Activated T-cell treated with anti-CD3 and anti-CD28 coated beads for 24 hours (primary cell): ENCODE data around the gene CNTNAP5.

Experiments
- DNase-seq: peaks from one replicate; pipeline ENCODE4 v3.0.0-alpha.2; 2020; ENCODE audit warnings: low read depth

The CNTNAP5 gene

GRCh38 chr2:124693156-124693555 is 668.1 kb downstream of the CNTNAP5 start:
- DNase-seq = no peak

GRCh38 chr2:124698979-124699565 is 674.0 kb downstream of the CNTNAP5 start:
- no peak for DNase-seq

- no peak for DNase-seq
These were observed 677.7 kb downstream of the CNTNAP5 start for GRCh38 chr2:124702777-124703176.

GRCh38 chr2:124704071-124704925 is 679.2 kb downstream of the CNTNAP5 start:
- no peak for DNase-seq

DNA sequence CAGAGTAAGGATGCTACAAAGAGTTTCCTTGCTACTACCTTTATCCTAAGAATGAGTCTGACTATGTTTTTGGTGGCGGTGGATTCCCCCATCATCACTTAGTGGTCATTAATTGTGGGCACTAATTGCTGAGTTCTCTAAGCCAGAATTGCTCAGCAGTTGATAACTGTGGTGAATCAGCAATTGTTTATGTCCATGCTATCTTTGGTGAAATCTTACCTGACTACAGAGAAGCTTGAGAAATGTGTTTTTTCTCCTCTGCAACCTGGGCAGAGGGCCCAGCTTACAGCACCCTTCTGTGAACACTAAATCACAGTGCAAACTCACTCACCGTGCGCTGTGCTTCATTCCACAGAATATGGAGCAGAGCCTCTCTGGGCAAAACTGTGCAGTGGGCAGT is 683.6 kb downstream of the CNTNAP5 start:
- no peak for DNase-seq

GRCh38 chr2:124713969-124714368 is 688.9 kb downstream of the CNTNAP5 start:
- no peak for DNase-seq

DNA sequence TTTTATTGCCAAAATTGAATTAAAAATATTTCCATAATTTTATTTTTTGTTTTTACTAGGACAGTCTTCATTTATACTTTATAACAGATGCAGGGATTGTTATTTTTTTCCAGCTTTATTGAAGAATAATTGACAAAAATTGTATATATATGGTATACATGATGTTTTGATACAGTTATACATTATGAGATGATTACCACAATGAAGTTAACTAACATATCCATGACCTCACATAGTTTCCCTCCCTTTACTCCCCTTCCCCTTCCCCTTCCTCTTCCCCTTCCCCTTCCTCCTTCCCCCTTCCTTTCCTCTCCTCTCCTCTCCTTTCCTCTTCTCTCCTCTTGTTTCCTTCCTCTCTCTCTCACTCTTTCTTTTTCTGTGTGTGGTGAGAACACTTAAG is 700.1 kb downstream of the CNTNAP5 start:
- no peak for DNase-seq

DNA sequence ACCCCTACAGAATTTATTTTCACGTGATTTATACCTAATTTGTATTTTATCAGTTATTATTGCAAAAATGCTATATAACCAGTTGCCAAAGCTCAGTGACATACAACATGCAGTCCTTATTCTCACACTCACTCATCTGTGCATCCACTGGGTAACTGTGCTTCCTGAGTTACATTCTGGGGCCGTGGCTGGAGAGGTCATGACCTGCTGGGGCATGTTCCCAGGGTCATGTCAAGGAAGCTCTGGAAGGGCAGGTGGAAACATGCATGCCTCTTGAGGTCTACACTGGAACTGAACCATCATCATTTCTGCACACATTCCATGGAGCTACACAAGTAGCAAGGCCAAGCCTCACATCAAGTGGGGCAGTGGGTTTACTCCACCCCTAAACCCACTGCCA is 715.5 kb downstream of the CNTNAP5 start:
- DNase-seq = no peak

GRCh38 chr2:124753842-124754241 is 728.8 kb downstream of the CNTNAP5 start:
- DNase-seq = no peak

DNA sequence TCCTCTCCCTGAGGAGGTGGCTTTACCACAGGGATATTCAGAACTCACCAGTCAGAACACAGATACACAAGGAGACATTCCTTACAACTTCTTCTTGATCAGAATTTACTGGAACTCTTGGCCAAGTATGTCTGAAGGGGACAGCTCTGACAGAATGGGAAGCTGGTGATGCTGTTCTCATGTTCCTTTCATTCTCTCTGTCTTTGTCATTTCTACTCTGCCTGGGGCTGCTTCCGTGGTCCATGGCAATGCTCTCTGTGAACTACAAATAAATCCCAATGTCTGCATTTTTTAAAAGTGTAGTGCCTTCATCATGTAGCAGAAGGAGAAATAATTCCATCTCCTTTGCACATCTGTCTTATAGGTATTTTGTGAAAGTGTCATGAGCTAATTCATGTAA is 730.3 kb downstream of the CNTNAP5 start:
- no peak for DNase-seq

- DNase-seq = no peak
These were observed 731.0 kb downstream of the CNTNAP5 start for GRCh38 chr2:124756048-124756447.

DNA sequence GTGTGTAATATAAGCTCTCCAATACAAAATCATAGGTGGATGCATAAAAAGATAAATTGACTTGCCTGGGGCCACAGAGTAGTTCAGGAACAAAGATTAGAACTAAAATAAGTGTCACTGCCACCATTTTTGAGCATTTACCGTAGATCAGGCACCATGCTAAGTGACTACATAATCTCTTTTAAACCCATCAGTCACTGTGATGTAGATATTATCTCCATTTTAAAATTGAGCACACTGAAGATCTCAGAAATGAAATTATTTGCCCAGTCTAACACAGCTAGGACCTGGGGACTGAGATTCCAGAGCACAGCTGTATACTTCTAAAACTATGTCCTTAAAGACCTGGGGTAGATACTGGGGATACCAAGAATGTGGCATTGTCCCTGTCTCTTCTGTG is 737.3 kb downstream of the CNTNAP5 start:
- no peak for DNase-seq

DNA sequence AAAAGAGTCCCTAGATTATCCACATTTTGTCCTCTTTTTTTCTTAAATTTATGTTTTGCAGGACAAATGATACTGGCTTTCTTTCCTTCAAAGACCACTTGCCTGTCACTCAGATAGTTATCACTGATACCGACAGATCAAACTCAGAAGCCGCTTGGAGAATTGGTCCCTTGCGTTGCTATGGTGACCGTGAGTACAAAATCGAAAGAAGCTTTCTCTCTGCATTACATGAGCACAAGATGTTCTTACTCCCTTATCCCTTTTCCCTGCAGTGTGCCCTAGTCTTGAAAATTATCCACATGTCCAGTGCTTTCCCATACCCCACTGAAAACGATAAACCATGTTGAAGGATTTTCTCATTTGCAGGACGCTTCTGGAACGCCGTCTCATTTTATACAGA is 738.5 kb downstream of the CNTNAP5 start:
- no peak for DNase-seq

GRCh38 chr2:124774781-124775180 is 749.7 kb downstream of the CNTNAP5 start:
- no peak for DNase-seq

DNA sequence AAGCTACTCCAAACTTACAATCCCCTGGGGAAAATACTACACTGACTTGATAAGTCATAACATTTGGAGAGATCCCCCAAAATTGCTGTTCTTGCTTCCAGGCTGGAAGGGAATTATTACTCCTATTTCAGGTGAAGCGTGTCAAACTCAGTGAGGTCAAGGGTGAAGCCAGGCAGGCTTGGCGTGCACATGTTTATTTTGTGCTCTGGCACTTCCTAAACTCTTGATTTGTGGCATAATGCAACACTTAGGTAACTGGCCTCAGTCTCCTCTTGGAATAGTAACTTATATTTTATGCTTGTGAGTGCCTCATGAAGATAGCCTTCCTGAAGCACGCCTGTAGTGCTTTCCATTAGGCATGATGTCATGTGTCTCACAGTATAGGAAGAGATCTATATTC is 751.2 kb downstream of the CNTNAP5 start:
- no peak for DNase-seq

- DNase-seq = no peak
These were observed 753.0 kb downstream of the CNTNAP5 start for GRCh38 chr2:124778076-124778475.

- DNase-seq = no peak
These were observed 771.6 kb downstream of the CNTNAP5 start for GRCh38 chr2:124796647-124797046.

- no peak for DNase-seq
These were observed 772.0 kb downstream of the CNTNAP5 start for GRCh38 chr2:124797049-124797448.

- DNase-seq = no peak
These were observed 773.5 kb downstream of the CNTNAP5 start for GRCh38 chr2:124798551-124798950.

- DNase-seq = no peak
These were observed 779.2 kb downstream of the CNTNAP5 start for GRCh38 chr2:124804014-124804940.

- DNase-seq = no peak
These were observed 780.0 kb downstream of the CNTNAP5 start for GRCh38 chr2:124805060-124805459.

GRCh38 chr2:124810132-124810531 is 785.0 kb downstream of the CNTNAP5 start:
- DNase-seq = no peak
